Medulla oblongata (tissue), 1 donor: ENCODE data around the gene HECW1.

ENCODE experiments used
- DNase-seq: peaks from one replicate; pipeline ENCODE4 v3.0.0-alpha.2; 2015; ENCODE audit errors: extremely low spot score

HECW1 gene

GRCh38 chr7:43433639-43434038 is 321.2 kb downstream of the HECW1 start:
- no peak for DNase-seq

DNA sequence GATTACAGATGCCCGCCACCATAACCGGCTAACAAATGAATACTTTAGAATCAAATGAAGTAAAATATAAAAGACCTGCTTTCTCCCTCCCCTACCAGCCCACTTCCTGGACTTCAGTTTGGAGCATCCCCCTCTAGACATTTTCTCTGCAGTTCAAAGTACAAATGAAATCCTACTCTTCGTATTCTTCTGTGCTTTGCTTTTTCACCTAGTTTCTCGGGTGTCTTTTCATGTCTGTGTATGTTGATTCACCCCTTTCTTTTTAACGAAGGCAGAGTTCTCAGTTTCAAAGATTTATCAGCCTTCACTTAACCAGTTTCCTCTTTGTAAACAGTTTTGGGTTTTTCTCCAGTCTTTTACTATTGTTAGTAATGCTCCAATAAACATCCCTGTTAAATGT is 324.6 kb downstream of the HECW1 start:
- DNase-seq = no peak

DNA sequence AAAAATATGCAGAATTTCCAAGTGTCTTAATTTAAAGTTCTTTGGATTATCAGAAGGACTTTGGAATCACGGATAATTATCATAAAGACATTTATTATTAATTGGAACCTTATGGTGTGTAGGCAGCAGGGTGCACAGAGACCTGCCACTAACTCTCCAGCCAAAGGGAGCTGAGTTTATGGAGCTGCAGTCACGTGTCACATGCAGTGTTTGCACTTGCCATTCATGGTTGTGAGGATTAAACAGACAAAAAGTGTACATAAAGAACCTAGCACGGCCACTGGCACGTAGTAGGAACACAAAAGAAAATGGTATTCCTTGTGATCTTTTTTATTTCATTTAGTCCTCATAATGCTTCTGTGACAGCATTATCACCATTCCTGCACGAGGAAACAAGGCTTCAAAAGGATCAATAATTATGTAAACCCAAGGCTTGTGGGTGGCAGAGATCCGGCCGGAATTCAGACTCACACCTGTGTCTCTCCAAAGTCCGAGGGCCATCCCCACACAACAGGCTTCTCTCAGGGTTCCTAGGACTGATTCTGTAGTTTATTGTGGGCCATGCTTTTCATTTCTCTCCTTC is 326.5 kb downstream of the HECW1 start:
- DNase-seq = no peak

DNA sequence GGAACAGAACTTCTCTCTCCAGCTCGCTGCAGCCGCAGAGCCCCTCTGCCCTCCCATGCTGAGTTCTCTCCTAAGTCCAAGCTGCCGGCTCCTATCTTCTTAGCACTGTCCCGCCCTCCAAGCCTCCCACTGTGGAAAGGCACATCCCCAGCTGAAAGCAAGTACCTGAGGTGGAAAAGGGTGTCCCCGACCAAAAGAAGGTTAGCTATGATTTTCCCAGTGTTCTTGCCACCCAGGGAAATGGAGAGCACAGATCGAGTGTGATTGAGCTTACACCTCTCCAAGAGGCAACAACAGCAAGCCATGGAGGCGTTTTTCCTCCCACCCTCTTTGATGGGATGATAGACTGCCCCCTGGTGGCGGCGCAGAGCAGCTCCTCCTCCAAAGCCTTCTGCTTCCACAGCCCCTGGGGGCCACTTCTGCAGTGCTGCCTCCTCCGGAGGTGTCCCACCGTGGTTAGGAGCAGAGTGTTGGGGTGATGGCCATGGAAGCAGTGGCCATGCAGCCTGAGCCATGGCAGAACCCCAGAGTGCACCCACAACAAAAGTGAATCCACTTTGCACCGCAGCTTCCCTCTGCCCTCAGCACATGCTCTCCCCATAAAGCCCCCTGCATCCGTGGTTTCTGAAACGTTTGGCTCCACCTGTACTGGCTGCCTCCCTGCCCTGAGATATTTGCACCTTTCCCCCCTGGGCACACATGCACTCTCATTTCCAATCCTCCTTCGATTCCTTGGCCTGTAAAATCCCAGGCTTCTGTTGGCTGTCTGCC is 327.4 kb downstream of the HECW1 start:
- peak; percentile 15 for DNase-seq

DNA sequence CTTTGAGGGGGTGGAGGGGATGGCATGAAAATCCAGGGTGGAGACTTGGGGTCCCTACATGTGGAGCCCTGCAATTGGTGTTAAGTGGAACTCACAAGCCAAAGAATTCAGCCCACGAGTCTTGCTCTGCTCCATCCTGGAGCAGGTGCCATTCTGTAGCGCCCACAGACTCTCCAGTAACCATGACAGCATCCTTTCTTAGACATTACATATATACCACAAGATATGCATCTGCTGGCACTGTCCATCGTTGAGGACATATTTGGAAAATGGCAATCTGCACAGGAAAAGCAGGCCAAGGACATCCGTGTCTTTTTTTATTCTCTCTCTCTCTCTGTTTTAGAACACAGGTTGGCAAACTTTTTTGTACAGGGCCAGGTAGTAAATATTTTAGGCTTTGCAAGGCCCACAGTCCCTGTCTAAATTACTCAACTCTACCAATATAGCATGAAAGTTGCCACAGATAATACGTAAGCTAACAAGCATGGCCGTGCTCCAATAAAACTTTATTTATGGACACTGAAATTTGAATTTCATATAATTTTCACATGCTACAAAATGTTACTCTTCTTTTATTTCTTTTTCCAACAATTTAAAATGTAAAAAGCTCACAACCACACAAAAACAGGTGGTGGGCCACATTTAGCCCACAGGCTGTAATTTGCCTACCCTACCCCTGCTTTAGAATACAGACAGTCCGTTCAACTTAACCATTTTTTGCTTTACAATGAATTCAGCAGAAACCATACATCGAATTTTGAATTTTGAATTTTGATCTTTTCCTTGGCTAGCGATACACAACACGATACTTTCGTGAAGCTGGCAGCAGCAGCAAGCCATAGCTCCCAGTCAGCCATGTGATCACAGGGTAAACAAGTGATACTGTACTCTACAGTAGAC is 329.0 kb downstream of the HECW1 start:
- no peak for DNase-seq

DNA sequence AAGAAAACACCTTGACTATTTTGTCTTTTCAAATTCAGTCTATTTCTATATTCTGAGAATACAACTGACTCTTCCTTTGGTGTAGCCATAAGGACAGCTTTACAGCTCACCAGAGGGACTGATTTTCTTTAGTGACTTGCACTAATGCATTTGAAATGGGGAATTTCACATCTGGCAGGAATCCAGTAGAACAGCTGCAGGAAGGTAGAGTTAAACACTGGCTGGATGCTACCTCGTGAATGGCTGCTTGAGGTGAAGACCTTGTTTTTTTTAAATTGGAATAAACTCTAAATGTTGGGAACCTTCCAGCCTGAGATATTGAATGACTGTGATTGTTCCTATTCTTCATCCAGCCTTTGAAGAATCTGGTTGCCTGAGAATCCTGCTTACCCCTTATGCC is 330.9 kb downstream of the HECW1 start:
- DNase-seq = no peak

- no peak for DNase-seq
These were observed 332.5 kb downstream of the HECW1 start for GRCh38 chr7:43444711-43445578.

- no peak for DNase-seq
These were observed 337.1 kb downstream of the HECW1 start for GRCh38 chr7:43449577-43449976.

DNA sequence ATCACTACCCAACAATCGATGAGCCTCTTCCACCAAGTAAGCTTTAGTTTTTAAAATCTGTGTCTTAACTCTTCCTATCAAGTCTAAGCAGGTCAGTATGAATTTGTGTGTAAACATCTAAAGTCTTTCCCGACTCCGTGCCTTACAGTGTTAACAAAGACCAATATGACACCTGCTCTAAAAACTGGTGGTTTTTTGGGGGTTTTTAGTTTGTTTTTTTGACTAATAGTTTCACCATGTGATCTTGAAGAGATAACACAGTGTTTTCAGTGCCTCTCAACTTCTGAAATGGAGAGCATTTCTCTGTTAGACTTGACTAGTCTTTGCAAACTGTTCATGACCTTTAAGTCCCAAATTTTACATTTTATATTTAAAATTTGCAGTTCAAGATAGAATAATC is 338.4 kb downstream of the HECW1 start:
- DNase-seq = no peak

- peak; percentile 70 for DNase-seq
These were observed 342.6 kb downstream of the HECW1 start for GRCh38 chr7:43454936-43455518.

- peak; percentile 16 for DNase-seq
These were observed 343.8 kb downstream of the HECW1 start for GRCh38 chr7:43456200-43456599.

GRCh38 chr7:43458330-43459018 is 346.0 kb downstream of the HECW1 start:
- DNase-seq = no peak

- DNase-seq = no peak
These were observed 346.5 kb downstream of the HECW1 start for GRCh38 chr7:43459019-43459337.

GRCh38 chr7:43460733-43461348 is 348.4 kb downstream of the HECW1 start:
- DNase-seq = no peak

GRCh38 chr7:43461349-43462024 is 349.0 kb downstream of the HECW1 start:
- no peak for DNase-seq

- DNase-seq = peak; percentile 19
These were observed 350.4 kb downstream of the HECW1 start for GRCh38 chr7:43462836-43463235.

GRCh38 chr7:43463401-43463980 is 351.0 kb downstream of the HECW1 start:
- DNase-seq = no peak

- DNase-seq = no peak
These were observed 353.4 kb downstream of the HECW1 start for GRCh38 chr7:43465581-43466554.
